HK-2 (cell line): Measurements from ENCODE around the gene SLC12A3.

Experiments
- DNase-seq: peaks from one replicate; pipeline ENCODE4 v3.0.0-alpha.2; 2018; ENCODE audit not compliant: unreplicated experiment

SLC12A3 gene

GRCh38 chr16:56943761-56944375 is 78.9 kb downstream of the SLC12A3 start:
- DNase-seq, result no peak

- DNase-seq, result no peak
Measured at GRCh38 chr16:56944954-56945839, 80.2 kb downstream of the SLC12A3 start.

- DNase-seq, result no peak
Measured at GRCh38 chr16:56945847-56946527, 81.0 kb downstream of the SLC12A3 start.

- DNase-seq, result no peak
Measured at GRCh38 chr16:56946767-56947603, 82.0 kb downstream of the SLC12A3 start.

DNA sequence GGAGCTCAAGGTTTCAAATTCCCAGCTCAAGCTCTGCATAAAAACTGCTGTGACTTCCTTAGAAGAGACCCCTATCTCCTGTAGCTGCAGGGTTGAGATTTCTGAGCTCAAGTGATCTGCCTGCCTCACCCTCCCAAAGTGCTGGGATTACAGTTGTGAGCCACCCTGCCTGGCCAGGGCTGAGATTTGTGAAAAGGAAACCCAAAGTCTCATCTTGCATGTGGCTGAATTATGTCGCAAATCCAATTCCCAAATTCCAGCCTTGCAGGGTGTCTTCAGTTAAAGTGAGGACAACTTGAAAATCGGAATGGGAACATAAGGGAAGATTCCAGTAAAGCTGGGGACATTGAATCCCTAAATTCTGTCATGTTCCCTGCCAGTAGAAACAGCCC is 82.6 kb downstream of the SLC12A3 start:
- no peak for DNase-seq

- no peak for DNase-seq
Measured at GRCh38 chr16:56948234-56948633, 83.2 kb downstream of the SLC12A3 start.

DNA sequence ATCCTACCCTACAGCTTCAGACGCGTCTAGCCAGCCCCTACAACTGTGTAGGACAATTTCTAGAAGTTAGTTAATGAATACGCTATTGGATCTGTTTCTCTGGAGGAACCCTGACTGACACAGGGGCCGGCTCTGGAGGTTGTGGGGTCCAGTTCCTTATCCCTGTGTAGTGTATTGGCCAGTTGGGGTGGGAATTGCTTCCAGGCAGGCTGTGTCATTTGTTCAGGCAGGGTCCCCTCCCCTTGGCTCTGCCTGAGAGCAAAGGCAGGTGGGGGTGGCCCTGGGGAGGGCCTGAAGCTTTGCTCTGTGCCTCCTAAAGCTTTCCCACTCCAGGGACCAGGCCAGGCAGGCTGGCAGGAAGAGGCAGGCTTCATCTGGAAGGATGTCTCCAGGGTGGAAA is 85.0 kb downstream of the SLC12A3 start:
- DNase-seq, result no peak

DNA sequence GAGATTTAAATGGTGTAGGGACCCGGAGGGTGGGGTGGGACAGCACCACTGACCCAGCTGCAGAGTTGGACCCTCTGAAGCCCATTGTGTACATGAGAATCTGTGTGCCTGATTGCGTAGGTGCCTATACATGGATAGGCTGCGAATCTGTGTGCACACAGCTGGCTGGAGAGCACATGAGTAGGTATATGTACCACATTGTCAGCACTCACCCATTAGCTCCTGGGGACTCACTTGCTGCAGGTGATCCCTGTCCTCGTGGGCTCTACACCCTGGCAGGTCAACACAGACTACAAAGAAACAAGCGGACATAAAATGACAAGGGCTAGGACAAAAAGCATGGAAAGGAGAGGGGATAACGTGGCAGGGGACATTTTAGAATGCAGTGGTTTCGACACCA is 85.4 kb downstream of the SLC12A3 start:
- no peak for DNase-seq

- peak; percentile 52 for DNase-seq
Measured at GRCh38 chr16:56950881-56951771, 86.1 kb downstream of the SLC12A3 start.

DNA sequence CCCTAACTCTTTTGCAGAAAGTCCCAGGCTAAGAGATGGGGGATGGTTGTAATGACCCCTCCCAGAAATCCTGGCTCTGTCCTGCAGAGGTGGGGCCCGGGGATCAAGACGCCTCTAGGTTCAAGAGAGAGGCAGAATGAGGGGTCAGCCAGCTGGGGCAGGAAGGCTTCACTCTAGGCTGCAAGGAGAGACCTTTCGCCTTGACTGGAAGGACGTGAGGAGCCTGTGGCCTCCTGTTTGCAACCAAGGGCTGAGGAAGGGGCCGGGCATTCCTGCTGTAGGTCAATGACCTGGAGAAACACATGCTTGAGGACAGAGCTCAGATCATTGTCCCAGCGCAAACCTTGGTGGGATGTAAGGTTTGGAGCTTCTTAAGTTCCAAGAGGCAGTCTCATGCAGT is 88.0 kb downstream of the SLC12A3 start:
- no peak for DNase-seq

- no peak for DNase-seq
Measured at GRCh38 chr16:56956076-56956475, 91.1 kb downstream of the SLC12A3 start.

DNA sequence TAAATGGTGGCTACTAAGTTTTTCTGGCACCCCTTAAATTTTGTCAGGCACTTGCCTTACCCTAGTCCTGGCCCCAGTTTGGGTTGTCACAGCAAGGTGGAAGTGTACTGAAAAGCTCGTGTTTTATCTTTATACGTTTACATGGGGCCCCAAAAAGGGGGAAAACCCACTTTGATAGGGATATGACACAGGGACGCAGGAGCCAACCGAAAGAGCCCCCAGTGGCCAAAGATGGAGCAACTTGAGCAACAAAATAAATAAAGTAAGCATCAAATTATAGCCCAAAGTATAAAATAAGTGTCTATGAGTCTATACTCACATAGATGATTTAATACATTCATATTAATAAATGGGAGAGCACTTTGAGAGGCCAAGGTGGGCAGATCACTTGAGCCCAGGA is 91.7 kb downstream of the SLC12A3 start:
- no peak for DNase-seq

GRCh38 chr16:56960681-56961281 is 95.8 kb downstream of the SLC12A3 start:
- no peak for DNase-seq

DNA sequence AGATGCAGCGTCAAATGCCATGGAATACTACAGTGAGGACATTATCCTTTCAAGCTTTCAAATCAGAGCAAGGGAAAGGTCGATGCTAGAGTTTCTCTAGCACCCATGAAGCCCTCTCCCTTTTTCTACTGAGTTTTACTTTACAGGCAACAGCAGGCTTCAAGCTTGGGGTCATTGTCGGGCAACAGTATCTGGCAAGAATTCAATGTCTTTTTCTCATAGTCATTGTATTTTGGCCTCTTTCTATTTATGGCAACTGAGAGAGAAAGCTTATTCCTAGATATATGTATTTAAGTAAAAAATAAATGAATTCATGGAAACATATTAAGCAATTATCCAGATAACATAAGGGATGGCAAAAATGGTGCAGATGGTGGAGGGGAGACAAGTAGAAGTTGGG is 96.4 kb downstream of the SLC12A3 start:
- no peak for DNase-seq

DNA sequence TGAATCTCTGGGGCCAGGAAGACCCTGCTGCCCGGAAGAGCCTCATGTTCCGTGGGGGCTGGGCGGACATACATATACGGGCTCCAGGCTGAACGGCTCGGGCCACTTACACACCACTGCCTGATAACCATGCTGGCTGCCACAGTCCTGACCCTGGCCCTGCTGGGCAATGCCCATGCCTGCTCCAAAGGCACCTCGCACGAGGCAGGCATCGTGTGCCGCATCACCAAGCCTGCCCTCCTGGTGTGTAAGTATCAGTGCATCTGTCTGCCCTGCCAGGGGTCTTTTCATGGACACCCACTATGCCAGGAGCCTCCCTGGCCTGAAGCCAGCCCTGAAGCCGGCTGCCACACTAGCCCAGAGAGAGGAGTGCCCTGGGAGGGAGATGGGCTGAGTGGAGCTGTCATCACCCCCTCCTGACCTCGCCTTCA is 96.9 kb downstream of the SLC12A3 start, which contains the start of gene CETP:
TSS of gene CETP (plus strand) at position 100 of the 431 bp plus-strand sequence. CDS start at position 130, 30 bp downstream.
- DNase-seq, result no peak

GRCh38 chr16:56964243-56965148 is 99.5 kb downstream of the SLC12A3 start:
- DNase-seq, result no peak
